Activated T-helper 1 cell treated with anti-CD3 and anti-CD28 coated beads, Interleukin-12 subunit alpha, Interleukin-12 subunit beta, Interleukin-2, Interleukin-4 antibody, amounts not matched to agents 30 ng/mL and 10 ng/mL and 1 ng/mL, durations not matched to agents 14 hours and 24 hours and 36 hours (primary cell): Measurements from ENCODE around the gene SENP8. TPM values are rescaled to one million over a fixed set of nuclear protein-coding genes. Genes with fewer than 3 reads are reported as not detected.
A peak's percentile ranks its signal among the peaks of the same experiment; 100 is the strongest.
"Not testable (repeated sequence)": the region's sequence is repeated elsewhere in the genome, so short reads cannot be mapped to it uniquely, and the experiment has no call there.

Source experiments
- DNase-seq: peaks from one replicate; pipeline ENCODE4 v3.0.0; 2021; ENCODE audit warnings: low spot score
- H3K27ac Mint-ChIP-seq: one replicate; pipeline ENCODE4 v1.8.0; 2021; ENCODE audit warnings: mild to moderate bottlenecking, mixed read lengths
- H3K27me3 Mint-ChIP-seq: one replicate; pipeline ENCODE4 v1.8.0; 2022; ENCODE audit warnings: mild to moderate bottlenecking, moderate library complexity, mixed read lengths; ENCODE audit not compliant: insufficient read depth
- H3K36me3 Mint-ChIP-seq: one replicate; pipeline ENCODE4 v1.8.0; 2021; ENCODE audit warnings: low read depth, mixed read lengths
- H3K4me1 Mint-ChIP-seq: one replicate; pipeline ENCODE4 v1.8.0; 2021; ENCODE audit warnings: low read depth, mixed read lengths
- H3K4me3 Mint-ChIP-seq: one replicate; pipeline ENCODE4 v1.8.0; 2021; ENCODE audit warnings: mild to moderate bottlenecking, moderate library complexity, mixed read lengths
- H3K9me3 Mint-ChIP-seq: one replicate; pipeline ENCODE4 v1.8.0; 2021; ENCODE audit warnings: mixed read lengths
- intact Hi-C: fragments of 100-400 bp; cut with micrococcal nuclease; formaldehyde crosslinking; loops from one replicate; pipeline ENCODE4 v1.15.1; 2024
- total RNA-seq: library from RNA; stranded (reverse); gene quantifications from 2 replicates; pipeline ENCODE4 v1.2.3, GENCODE V29; 2022

The SENP8 gene
- total RNA-seq, 1 donor from 2014 or later = 1.5 TPM

GRCh38 chr15:72168131-72168807, 50.1 kb downstream of the SENP8 start:
- Mint-ChIP-seq H3K4me3 (no peak overlapping the region), H3K36me3 (no peaks in the 10 kb centered on the region), H3K27me3 (peaks cover 5% of the 10 kb centered on the region), H3K9me3 (no peaks in the 10 kb centered on the region), H3K27ac (no peak overlapping the region), H3K4me1 (peaks cover 13% of the 10 kb centered on the region)
- intact Hi-C loops = no loop called here
- no peak for DNase-seq

- Mint-ChIP-seq H3K36me3 (no peaks in the 10 kb centered on the region), H3K9me3 (no peaks in the 10 kb centered on the region), H3K4me3 (no peak overlapping the region), H3K27ac (peak overlapping the region; percentile 63), H3K4me1 (peaks cover 13% of the 10 kb centered on the region), H3K27me3 (peaks cover 5% of the 10 kb centered on the region)
- intact Hi-C loops = no loop called here
- no peak for DNase-seq
These were observed 50.6 kb downstream of the SENP8 start for GRCh38 chr15:72168808-72169190.

DNA sequence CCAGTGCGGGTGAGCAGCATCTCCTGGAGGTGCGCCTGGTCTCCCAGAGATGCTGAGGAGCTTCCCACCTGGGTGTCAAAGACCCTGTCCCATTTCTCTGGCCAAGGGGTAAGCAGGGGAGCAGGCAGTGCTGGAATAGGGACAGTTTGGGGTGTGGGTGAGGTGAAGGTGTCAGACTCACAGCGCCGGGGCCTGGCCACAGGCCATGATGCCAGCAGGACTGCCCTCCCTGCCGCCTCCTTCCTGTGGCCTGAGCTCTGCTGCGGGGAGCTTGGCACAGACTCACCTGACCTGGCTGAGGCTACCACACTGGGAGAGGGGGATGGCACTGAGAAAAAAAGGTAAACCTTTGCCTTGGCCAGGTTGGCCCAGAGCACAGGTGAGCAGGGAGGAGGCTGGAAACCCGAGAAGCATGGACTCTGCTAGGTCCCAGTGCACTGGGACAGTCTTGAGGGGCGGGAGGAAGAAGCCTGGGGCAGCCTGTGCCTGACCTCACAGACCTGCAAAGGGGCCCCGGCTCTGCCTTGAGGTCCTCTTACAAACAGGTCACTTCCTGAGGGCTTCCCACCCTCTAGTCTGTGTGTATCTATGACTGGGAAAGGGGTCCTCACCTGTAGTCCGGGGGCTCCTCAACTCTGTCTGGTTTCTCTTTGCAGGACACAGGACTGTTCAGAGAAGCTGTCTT, 51.2 kb downstream of the SENP8 start:
- H3K27me3 Mint-ChIP-seq = peaks cover 5% of the 10 kb centered on the region
- peaks cover 13% of the 10 kb centered on the region for H3K4me1 Mint-ChIP-seq
- intact Hi-C loops = no loop called here
- no peak overlapping the region for H3K4me3 Mint-ChIP-seq
- no peak for DNase-seq
- H3K9me3 Mint-ChIP-seq = no peaks in the 10 kb centered on the region
- no peaks in the 10 kb centered on the region for H3K36me3 Mint-ChIP-seq
- no peak overlapping the region for H3K27ac Mint-ChIP-seq

- no peak overlapping the region for H3K27ac Mint-ChIP-seq
- H3K27me3 Mint-ChIP-seq = peaks cover 9% of the 10 kb centered on the region
- no peaks in the 10 kb centered on the region for H3K36me3 Mint-ChIP-seq
- H3K4me1 Mint-ChIP-seq = peaks cover 13% of the 10 kb centered on the region
- intact Hi-C loops = no loop called here
- DNase-seq = no peak
- H3K9me3 Mint-ChIP-seq = no peaks in the 10 kb centered on the region
- no peak overlapping the region for H3K4me3 Mint-ChIP-seq
These were observed 51.9 kb downstream of the SENP8 start for GRCh38 chr15:72169921-72170611.

- H3K9me3 Mint-ChIP-seq = no peaks in the 10 kb centered on the region
- no peak overlapping the region for H3K4me3 Mint-ChIP-seq
- intact Hi-C loops = no loop called here
- H3K27me3 Mint-ChIP-seq = peaks cover 14% of the 10 kb centered on the region
- DNase-seq = no peak
- no peak overlapping the region for H3K27ac Mint-ChIP-seq
- H3K4me1 Mint-ChIP-seq = peaks cover 13% of the 10 kb centered on the region
- H3K36me3 Mint-ChIP-seq = no peaks in the 10 kb centered on the region
These were observed 52.5 kb downstream of the SENP8 start for GRCh38 chr15:72170691-72171090.

DNA sequence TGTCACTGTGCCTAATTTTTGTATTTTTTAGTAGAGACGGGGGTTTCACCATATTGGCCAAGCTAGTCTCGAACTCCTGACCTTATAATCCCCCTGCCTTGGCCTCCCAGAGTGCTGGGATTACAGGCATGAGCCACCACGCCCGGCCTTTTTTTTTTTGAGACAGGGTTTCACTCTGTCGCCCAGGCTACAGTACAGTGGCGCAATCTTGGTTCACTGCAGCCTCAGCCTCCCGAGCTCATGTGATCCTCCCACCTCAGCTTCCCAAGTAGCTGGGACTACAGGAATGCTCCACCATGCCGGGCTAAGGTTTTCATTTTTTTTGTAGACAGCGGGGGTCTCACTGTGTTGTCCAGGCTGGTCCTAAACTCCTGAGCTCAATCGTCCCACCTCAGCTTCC, 53.8 kb downstream of the SENP8 start:
- H3K36me3 Mint-ChIP-seq, H3K9me3 Mint-ChIP-seq, DNase-seq, H3K27ac Mint-ChIP-seq, intact Hi-C loops, H3K4me3 Mint-ChIP-seq: not testable (repeated sequence)
- peaks cover 13% of the 10 kb centered on the region for H3K4me1 Mint-ChIP-seq
- peaks cover 12% of the 10 kb centered on the region for H3K27me3 Mint-ChIP-seq

DNA sequence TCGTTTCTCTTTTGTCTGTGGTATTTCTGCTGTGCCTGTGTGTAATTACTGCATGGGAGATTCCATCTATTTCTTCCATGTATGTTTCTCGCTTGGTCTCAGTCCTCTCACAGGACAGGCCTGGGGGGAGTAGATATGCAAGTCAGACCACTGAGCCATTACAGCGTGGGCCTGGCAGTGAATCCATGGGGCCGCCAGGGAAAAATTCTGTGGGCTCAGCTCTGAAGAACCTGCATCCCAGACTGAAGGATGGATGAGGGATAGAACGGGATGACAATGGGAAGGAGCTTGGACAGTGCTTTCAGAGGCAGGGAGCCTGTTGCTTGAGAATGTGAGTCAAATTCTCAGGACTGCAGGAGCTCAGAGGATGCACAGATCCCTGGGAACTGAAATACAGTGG, 54.6 kb downstream of the SENP8 start:
- no peak for DNase-seq
- Mint-ChIP-seq H3K4me1 (peaks cover 13% of the 10 kb centered on the region), H3K9me3 (no peaks in the 10 kb centered on the region), H3K4me3 (no peak overlapping the region), H3K36me3 (no peaks in the 10 kb centered on the region), H3K27me3 (peaks cover 12% of the 10 kb centered on the region), H3K27ac (no peak overlapping the region)
- intact Hi-C loops = no loop called here

GRCh38 chr15:72173401-72173800, 55.2 kb downstream of the SENP8 start:
- intact Hi-C loops = no loop called here
- Mint-ChIP-seq H3K36me3 (no peaks in the 10 kb centered on the region), H3K27me3 (peaks cover 12% of the 10 kb centered on the region), H3K4me3 (no peak overlapping the region), H3K9me3 (no peaks in the 10 kb centered on the region), H3K4me1 (peaks cover 7% of the 10 kb centered on the region), H3K27ac (no peak overlapping the region)
- DNase-seq = no peak

DNA sequence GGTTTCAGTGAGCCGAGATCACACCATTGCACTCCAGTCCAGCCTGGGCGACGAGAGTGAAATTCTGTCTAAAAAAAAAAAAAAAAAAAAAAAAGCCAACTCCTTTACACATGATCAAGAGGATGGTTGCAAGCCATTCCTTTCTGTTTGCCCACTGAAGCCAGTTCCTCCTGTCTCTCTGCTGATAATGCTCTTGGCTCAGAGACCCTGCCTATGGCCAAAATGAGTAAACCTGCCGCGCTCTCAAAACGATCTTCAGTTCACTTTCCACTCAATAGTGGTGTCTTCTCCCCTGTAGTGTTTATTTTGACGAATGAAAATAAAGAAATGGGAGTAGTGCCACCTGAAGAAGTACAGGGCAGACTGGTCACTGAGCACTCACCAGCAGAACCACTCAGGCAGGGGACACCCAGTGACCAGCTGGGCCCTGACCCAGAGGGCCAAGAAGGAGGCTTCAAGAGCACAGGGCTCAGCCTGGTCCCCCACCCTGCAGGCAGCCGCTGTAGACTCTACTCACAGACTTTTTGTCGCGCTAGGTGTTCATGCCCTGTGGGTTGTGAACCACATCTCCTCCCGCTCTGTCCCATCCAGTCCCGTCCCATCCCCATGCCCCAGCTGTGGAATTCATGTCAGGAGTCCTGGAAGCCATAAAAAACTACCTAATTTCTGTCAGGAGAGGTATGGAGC, 55.8 kb downstream of the SENP8 start:
- DNase-seq = no peak
- H3K36me3 Mint-ChIP-seq = no peaks in the 10 kb centered on the region
- peaks cover 12% of the 10 kb centered on the region for H3K27me3 Mint-ChIP-seq
- H3K27ac Mint-ChIP-seq = no peak overlapping the region
- H3K9me3 Mint-ChIP-seq = no peaks in the 10 kb centered on the region
- H3K4me3 Mint-ChIP-seq = no peak overlapping the region
- intact Hi-C loops = no loop called here
- peaks cover under 1% of the 10 kb centered on the region for H3K4me1 Mint-ChIP-seq

DNA sequence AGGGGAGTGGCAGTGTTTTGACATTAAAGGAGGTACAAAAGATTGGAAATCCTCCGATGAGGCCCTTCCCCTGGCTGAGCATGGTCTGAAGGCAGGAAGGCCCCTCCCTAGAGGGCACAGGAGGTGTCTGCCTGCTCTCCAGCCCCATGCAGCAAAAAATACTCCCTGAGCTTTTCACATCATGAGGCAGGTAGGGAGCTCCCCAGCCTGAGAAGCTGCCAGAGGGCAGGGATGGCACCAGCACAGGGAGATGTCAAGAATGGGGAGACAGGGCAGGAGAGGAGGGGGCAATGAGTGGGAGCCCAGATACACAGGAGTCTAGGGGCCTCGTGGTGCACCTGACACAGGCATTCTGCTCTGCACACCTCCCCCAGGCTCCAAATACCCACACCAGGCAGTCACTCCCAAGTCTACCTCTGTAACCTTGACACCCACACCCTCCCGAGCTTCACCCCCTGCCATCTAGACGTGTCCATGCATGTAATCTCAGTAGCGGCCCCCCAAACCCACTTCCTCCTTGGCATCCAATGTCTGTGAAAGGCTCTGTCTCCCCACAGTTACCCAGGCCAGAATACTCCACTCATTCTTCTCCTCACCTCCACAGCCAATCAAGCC, 56.5 kb downstream of the SENP8 start:
- Mint-ChIP-seq H3K36me3 (no peaks in the 10 kb centered on the region), H3K4me1 (no peaks in the 10 kb centered on the region), H3K27me3 (peaks cover 12% of the 10 kb centered on the region), H3K27ac (no peak overlapping the region), H3K4me3 (no peak overlapping the region), H3K9me3 (no peaks in the 10 kb centered on the region)
- DNase-seq = no peak
- intact Hi-C loops = no loop called here

DNA sequence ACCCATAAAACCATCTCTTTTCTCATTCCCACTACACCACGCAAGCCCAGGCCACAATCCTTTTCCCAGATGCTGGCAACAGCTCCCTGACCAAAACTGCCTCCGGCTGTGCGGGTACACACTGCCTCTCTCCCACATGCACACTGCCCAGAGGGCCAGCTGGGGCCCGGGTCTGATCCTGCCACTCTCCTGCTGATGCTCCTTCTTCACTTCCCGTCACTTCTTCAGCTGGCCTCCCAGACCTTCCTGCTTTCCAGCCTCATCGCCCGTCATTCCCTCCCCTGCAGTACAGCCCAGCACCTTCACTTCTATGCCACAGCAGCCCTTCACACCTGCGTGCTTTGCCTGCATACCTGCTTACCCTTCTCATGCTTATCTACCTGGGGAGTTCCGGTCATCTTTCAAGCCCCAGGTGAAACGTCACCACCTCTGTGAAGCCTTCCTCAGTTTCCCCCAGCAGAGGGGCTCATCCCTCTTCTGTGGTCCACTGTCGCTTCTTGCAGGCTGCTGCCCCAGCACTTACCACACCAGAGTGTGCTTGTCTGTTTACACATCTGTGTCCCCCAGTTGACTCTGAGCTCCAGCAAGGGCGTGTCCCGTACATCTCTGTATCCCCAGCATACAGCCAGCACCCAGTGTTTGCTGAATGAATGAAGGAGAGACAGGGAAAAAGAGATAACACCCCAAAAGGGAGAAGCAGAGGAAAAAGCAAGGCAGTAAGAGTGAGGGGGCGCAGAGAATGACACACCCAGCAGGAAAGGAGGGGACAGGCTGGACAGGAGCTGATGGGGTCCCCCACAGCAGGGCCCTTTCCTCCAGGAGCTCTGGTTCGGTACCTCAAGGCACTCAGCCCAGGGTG, 57.2 kb downstream of the SENP8 start:
- intact Hi-C loops = no loop called here
- H3K27me3 Mint-ChIP-seq = peaks cover 12% of the 10 kb centered on the region
- H3K4me3 Mint-ChIP-seq = no peak overlapping the region
- no peak for DNase-seq
- H3K27ac Mint-ChIP-seq = no peak overlapping the region
- H3K36me3 Mint-ChIP-seq = no peaks in the 10 kb centered on the region
- H3K9me3 Mint-ChIP-seq = no peaks in the 10 kb centered on the region
- no peaks in the 10 kb centered on the region for H3K4me1 Mint-ChIP-seq

GRCh38 chr15:72176159-72176558, 58.0 kb downstream of the SENP8 start:
- Mint-ChIP-seq H3K36me3 (no peaks in the 10 kb centered on the region), H3K27ac (no peak overlapping the region), H3K9me3 (no peaks in the 10 kb centered on the region), H3K4me1 (no peaks in the 10 kb centered on the region), H3K4me3 (no peak overlapping the region), H3K27me3 (peaks cover 15% of the 10 kb centered on the region)
- DNase-seq = no peak
- intact Hi-C loops = no loop called here
